HL-60 (cell line): Measurements from ENCODE around the gene ARL5C.

Source experiments
- DNase-seq, 2 experiments: peaks; one replicate each; pipeline ENCODE4 v3.0.0-alpha.2; 2010 to 2020; ENCODE audit warnings: low read depth in 1 of 2, low spot score in 1 of 2
- H3K27ac ChIP-seq: fragments of 250-450 bp; sonication (Bioruptor Pico); replicated peaks from 2 replicates; pipeline ENCODE4 v1.5.1; 2020; ENCODE audit warnings: mild to moderate bottlenecking, moderate library complexity
- H3K27me3 ChIP-seq: fragments of 250-450 bp; sonication (Bioruptor Pico); 2 replicates; pipeline ENCODE4 v1.5.1; 2021; ENCODE audit warnings: mild to moderate bottlenecking, moderate library complexity; ENCODE audit not compliant: insufficient read depth, poor library complexity, severe bottlenecking
- H3K4me3 ChIP-seq: replicated peaks from 2 replicates; pipeline ENCODE4 v1.5.1; 2011; ENCODE audit warnings: mild to moderate bottlenecking, control low read depth, low read length; ENCODE audit not compliant: insufficient read depth
- CTCF ChIP-seq: IDR thresholded peaks from one replicate; pipeline ENCODE4 v1.5.1; 2011; ENCODE audit warnings: low read length, control low read depth, inconsistent platforms; ENCODE audit not compliant: insufficient read depth
- GABPA ChIP-seq: IDR thresholded peaks from 2 replicates; pipeline ENCODE4 v1.6.1; 2012; ENCODE audit warnings: low read depth
- POLR2AphosphoS5 ChIP-seq: IDR thresholded peaks from 2 replicates; pipeline ENCODE4 v1.6.1; 2012; ENCODE audit warnings: low read depth
- REST ChIP-seq: IDR thresholded peaks from 2 replicates; pipeline ENCODE4 v1.6.1; 2012; ENCODE audit warnings: low read depth; ENCODE audit not compliant: insufficient replicate concordance
- SPI1 ChIP-seq: IDR thresholded peaks from 2 replicates; pipeline ENCODE4 v1.6.1; 2012; ENCODE audit warnings: low read depth, mild to moderate bottlenecking, borderline replicate concordance

The ARL5C gene

GRCh38 chr17:39141915-39142664 lies 23.9 kb downstream of the ARL5C start:
- no peak overlapping the region for H3K4me3 ChIP-seq
- TF ChIP-seq POLR2AphosphoS5 (no peak), CTCF (no peak), GABPA (no peak), SPI1 (no peak), REST (no peak)
- no peaks in the 10 kb centered on the region for H3K27me3 ChIP-seq
- DNase-seq: no peak
- H3K27ac ChIP-seq: no peak overlapping the region

- no peak for TF ChIP-seq REST
- TF ChIP-seq CTCF: no peak
- no peak for TF ChIP-seq GABPA
- TF ChIP-seq POLR2AphosphoS5: no peak
- no peak for TF ChIP-seq SPI1
- DNase-seq: no peak
- Histone ChIP-seq H3K27me3 (no peaks in the 10 kb centered on the region), H3K27ac (no peak overlapping the region), H3K4me3 (no peak overlapping the region)
Observed at GRCh38 chr17:39141294-39141693, 24.7 kb downstream of the ARL5C start.

GRCh38 chr17:39139561-39139960 lies 26.4 kb downstream of the ARL5C start:
- H3K27me3 ChIP-seq: no peaks in the 10 kb centered on the region

More at GRCh38 chr17:39139561-39139960, 26.4 kb downstream of the ARL5C start:
- Histone ChIP-seq H3K4me3 (no peak overlapping the region), H3K27ac (no peak overlapping the region)
- no peak for DNase-seq
- TF ChIP-seq POLR2AphosphoS5 (no peak), SPI1 (no peak), CTCF (no peak), REST (no peak), GABPA (no peak)
